Body of pancreas (tissue), 4 donors: Measurements from ENCODE around the gene CREB5.

Experiments
- CTCF ChIP-seq, 7 experiments: fragments of 450-650 bp in 4 of 7; fragments of 200-600 bp in 3 of 7; sonication (generic) in 3 of 7; IDR thresholded peaks; one replicate each; pipeline ENCODE4 v1.5.1; 2016 to 2019; ENCODE audit warnings: antibody characterized with exemption in 7 of 7
- POLR2A ChIP-seq, 3 donors: fragments of 450-650 bp; IDR thresholded peaks; one replicate each; pipeline ENCODE4 v1.6.1; 2016; ENCODE audit warnings: antibody characterized with exemption in 3 of 3, mild to moderate bottlenecking in 2 of 3

GRCh38 chr7:28731092-28731658 is 318.9 kb downstream of the CREB5 start:
- TF ChIP-seq POLR2A (IDR thresholded peaks at IDR 0.05): no peak
- TF ChIP-seq CTCF (IDR thresholded peaks at IDR 0.05): no peak
